ENCODE measurements around the gene TMEM161A.

Gene TMEM161A

DNA sequence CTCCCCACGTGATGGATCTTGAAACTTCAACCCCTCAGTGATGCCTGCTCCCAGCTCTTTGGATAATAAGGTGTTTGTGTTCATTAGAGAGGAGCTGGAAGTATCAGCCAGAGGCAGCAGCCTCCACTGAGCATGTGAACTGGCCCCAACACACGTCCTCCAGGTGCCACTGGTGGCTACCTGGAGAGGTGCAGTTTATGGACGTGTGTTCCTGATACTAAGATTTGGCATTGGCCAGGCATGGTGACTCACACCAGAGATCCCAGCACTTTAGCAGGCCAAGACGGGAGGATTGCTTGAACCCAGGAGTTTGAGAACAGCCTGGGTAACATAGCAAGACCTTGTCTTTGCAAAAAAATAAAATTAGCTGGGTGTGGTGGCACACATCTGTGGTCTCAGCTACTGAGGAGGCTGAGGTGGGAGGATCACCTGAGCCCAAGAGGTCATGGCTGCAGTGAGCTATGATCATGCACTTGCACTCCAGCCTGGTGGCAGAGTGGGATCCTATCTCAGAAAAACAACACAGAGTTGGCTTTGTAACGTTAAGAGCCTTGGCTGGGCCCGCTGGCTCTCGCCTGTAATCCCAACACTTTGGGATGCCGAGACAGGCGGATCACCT is 40.1 kb downstream of the TMEM161A start:
- in situ Hi-C loops (cut with MboI; ENCODE audit: low sequenced_read_pairs, unreplicated experiment) = no loop called here
- TF ChIP-seq, protein P1, sequence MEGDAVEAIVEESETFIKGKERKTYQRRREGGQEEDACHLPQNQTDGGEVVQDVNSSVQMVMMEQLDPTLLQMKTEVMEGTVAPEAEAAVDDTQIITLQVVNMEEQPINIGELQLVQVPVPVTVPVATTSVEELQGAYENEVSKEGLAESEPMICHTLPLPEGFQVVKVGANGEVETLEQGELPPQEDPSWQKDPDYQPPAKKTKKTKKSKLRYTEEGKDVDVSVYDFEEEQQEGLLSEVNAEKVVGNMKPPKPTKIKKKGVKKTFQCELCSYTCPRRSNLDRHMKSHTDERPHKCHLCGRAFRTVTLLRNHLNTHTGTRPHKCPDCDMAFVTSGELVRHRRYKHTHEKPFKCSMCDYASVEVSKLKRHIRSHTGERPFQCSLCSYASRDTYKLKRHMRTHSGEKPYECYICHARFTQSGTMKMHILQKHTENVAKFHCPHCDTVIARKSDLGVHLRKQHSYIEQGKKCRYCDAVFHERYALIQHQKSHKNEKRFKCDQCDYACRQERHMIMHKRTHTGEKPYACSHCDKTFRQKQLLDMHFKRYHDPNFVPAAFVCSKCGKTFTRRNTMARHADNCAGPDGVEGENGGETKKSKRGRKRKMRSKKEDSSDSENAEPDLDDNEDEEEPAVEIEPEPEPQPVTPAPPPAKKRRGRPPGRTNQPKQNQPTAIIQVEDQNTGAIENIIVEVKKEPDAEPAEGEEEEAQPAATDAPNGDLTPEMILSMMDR (IDR thresholded peaks at IDR 0.05; ENCODE audit: borderline replicate concordance, control extremely low read depth, extremely low read depth, insufficient read depth, missing control alignments) = no peak
- DNase-seq (ENCODE audit: low spot score) = no peak

DNA sequence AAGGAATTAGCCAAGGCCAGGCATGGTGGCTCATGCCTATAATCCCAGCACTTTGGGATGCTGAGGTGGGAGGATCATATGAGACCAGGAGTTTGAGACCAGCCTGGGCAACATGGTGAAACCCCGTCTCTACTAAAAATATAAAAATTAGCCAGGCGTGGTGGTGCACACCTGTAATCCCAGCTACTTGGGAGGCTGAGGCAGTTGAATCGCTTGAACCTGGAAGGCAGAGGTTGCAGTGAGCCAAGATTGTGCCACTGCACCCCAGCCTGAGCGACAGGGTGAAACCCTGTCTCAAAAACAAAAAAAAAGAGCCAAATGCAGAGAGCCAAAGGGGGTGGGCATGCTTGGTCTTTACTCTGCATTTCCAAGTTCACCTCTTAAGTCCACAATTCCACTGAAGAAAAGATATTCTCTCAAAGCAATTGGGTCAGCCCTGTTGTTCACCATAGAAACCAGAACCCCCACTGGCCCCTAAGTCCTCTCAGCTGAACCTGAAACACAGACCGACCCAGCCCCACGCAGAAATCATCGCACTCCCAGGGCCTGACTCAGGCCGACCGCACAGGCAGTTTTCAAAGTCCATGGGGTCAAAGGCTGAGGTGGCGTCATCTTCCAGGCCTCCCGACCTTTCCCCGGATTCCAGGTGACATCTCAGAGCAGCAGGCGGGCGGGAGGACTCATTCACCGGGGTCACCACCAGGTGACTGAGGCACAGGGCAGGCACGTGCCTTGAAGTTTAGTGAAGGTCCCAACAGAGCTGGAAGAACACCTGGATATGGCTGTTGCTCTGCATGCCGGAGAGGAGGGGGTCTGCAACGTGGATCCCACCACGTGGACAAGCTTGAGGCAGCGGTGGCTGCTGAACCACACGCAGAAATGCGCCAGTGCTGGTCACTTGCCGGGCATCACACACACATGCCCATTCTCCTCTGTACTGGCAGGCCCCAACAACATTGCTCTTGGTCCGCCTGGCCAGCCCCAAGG is 41.3 kb downstream of the TMEM161A start:
- TF ChIP-seq, protein P1 (IDR thresholded peaks at IDR 0.05; ENCODE audit: borderline replicate concordance, control extremely low read depth, extremely low read depth, insufficient read depth, missing control alignments) = no peak
- in situ Hi-C loops (cut with MboI; ENCODE audit: low sequenced_read_pairs, unreplicated experiment) = no loop called here
- DNase-seq (ENCODE audit: low spot score) = no peak

DNA sequence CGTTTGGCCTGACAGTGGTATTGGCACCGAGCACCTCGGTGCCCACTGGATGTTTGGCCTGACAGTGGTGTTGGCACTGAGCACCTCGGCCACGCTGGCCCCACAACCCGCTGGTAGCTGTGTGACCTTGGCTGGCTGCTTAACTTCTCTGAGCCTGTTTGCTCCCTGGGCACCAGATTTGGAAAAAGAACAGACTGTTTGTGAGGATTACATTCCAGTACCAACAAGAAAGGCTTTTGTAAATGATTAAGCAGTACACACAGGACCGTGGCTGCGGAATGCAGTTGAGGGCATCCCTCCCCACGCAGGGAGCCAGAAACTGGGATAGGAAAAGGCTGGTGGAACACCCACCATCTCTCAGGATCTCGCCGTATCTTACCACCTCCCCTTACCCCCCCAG is 42.6 kb downstream of the TMEM161A start:
- TF ChIP-seq, protein P1 (IDR thresholded peaks at IDR 0.05; ENCODE audit: borderline replicate concordance, control extremely low read depth, extremely low read depth, insufficient read depth, missing control alignments) = no peak
- no peak for DNase-seq (ENCODE audit: low spot score)
- in situ Hi-C loops (cut with MboI; ENCODE audit: low sequenced_read_pairs, unreplicated experiment) = no loop called here

DNA sequence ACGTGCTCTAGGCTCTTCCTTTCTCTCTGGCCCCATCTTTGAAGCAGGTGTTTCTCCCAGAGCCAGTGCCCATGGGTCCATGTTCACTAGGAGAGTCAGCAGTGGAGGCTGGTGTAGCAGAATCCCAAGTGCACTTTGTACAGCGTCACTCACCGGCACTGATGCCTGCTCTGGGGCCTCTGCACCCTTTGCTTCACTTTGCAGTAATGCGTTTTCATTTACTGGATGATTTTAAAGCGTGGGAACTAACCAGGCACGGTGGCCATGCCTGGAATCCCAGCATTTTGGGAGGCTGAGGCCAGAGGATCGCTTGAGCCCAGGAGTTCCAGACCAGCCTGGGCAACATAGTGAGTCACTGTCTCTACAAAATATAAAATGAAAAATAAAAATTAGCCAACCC is 43.8 kb downstream of the TMEM161A start:
- TF ChIP-seq, protein P1 (IDR thresholded peaks at IDR 0.05; ENCODE audit: borderline replicate concordance, control extremely low read depth, extremely low read depth, insufficient read depth, missing control alignments) = no peak
- no peak for DNase-seq (ENCODE audit: low spot score)
- in situ Hi-C loops (cut with MboI; ENCODE audit: low sequenced_read_pairs, unreplicated experiment) = no loop called here

DNA sequence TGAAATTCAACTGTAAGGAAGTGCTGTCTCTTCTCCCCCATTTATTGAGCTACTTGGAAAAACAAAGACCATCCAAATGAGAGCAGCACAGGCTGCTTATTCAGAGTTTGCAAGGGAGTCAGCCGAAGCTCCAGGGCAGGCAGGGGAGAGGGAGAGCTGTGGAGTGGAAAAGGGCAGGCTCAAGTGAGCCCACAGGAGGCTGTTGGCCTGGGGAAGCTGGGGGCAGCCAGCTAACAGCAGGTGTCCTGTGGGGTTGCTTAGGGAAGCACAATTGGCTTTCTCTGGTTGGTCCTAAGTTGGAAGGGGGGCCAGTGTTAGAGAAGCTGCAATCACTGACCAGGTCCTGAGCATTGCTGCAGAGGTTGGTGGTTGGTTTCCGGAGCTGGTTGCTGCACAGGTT is 50.6 kb downstream of the TMEM161A start:
- DNase-seq (ENCODE audit: low spot score) = no peak
- TF ChIP-seq, protein P1 (IDR thresholded peaks at IDR 0.05; ENCODE audit: borderline replicate concordance, control extremely low read depth, extremely low read depth, insufficient read depth, missing control alignments) = no peak
- in situ Hi-C loops (cut with MboI; ENCODE audit: low sequenced_read_pairs, unreplicated experiment) = no loop called here

DNA sequence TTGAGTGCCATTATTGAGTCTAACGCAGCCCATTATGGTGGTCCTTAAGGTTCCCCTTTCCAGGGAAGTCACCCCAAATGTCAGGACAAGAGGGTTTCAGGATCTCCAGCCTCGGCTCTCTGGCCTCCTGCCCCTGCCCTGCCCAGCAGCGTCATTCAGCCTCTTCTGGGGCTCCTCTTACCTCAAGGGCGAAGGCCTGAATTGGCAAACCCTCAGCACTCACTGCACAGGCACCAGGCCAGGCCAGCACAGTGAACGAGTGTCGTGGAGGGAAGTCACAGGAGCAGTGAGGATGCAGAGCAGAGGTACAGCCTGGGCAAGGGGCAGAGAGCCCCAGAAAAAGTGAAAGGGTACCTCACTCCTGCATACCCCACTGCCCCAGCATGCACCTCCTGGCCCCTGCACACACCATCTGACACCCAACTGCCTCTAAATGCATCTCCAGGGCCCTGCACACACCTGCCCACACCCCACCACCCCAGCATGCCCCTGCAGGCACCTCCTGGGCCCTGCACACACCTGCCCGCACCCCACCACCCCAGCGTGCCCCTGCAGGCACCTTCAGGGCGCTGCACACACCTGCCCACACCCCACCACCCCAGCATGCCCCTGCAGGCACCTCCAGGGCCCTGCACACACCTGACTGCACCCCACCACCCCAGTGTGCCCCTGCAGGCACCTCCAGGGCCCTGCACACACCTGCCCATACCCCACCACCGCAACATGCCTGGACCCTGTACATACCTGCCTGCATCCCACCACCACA is 54.7 kb downstream of the TMEM161A start:
- DNase-seq (ENCODE audit: low spot score) = no peak
- in situ Hi-C loops (cut with MboI; ENCODE audit: low sequenced_read_pairs, unreplicated experiment) = no loop called here
- TF ChIP-seq, protein P1 (IDR thresholded peaks at IDR 0.05; ENCODE audit: borderline replicate concordance, control extremely low read depth, extremely low read depth, insufficient read depth, missing control alignments) = no peak
